Adrenal gland (tissue), 5 donors: ENCODE results near the gene ARHGAP27.

Experiments used
- POLR2A ChIP-seq, 2 donors: fragments of 450-650 bp; IDR thresholded peaks; one replicate each; pipeline ENCODE4 v1.6.1; 2017; ENCODE audit warnings: antibody characterized with exemption in 2 of 2, mild to moderate bottlenecking in 2 of 2, moderate library complexity in 1 of 2
- TF ChIP-seq, protein P1 (sequence below), 6 experiments: fragments of 450-650 bp in 4 of 6; fragments of 200-600 bp in 2 of 6; sonication (generic) in 1 of 6; IDR thresholded peaks; 1 replicate in 5 of 6; 2 replicates in 1 of 6; pipeline versions ENCODE4 v1.5.1 to v1.8.0; 2016 to 2021; ENCODE audit warnings: antibody characterized with exemption in 6 of 6, mild to moderate bottlenecking in 2 of 6, moderate library complexity in 1 of 6
- donor health status: DM: no; HTN: no; CAD: no.

DNA sequence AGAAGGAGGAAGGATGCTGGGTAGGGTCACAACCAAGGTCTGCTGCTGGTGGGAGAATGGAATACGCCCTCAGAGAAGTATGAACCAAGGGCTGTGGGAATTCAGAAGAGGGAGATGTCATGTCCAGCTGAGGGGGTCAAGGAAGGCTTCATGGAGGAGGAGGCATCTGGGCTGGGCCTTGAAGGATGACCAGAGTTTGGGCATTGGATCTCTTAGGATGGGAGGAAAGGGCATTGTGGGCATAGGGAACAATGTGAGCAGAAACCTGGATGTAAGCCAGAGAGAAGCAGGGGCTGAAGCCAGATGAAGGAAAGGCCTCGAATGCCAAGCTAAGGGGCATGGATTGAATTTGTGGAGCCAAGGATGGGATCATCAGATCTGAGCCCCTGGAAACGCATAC lies 66.6 kb downstream of the ARHGAP27 start:
- TF ChIP-seq, protein P1, sequence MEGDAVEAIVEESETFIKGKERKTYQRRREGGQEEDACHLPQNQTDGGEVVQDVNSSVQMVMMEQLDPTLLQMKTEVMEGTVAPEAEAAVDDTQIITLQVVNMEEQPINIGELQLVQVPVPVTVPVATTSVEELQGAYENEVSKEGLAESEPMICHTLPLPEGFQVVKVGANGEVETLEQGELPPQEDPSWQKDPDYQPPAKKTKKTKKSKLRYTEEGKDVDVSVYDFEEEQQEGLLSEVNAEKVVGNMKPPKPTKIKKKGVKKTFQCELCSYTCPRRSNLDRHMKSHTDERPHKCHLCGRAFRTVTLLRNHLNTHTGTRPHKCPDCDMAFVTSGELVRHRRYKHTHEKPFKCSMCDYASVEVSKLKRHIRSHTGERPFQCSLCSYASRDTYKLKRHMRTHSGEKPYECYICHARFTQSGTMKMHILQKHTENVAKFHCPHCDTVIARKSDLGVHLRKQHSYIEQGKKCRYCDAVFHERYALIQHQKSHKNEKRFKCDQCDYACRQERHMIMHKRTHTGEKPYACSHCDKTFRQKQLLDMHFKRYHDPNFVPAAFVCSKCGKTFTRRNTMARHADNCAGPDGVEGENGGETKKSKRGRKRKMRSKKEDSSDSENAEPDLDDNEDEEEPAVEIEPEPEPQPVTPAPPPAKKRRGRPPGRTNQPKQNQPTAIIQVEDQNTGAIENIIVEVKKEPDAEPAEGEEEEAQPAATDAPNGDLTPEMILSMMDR (IDR thresholded peaks at IDR 0.05), result no peak
- TF ChIP-seq POLR2A (IDR thresholded peaks at IDR 0.05), result no peak
